GM12891 (cell line): ENCODE measurements around the gene AMER3.

ENCODE experiments used
- POLR2A ChIP-seq: IDR thresholded peaks from 2 replicates; pipeline ENCODE4 v1.6.1; 2011; ENCODE audit warnings: low read depth, low read length, control low read depth
- POLR2AphosphoS5 ChIP-seq: IDR thresholded peaks from 2 replicates; pipeline ENCODE4 v1.6.1; 2011; ENCODE audit warnings: low read depth, low read length, control low read depth
- TAF1 ChIP-seq: IDR thresholded peaks from 2 replicates; pipeline ENCODE4 v1.6.1; 2011; ENCODE audit warnings: low read depth, low read length, control low read depth

GRCh38 chr2:130744287-130745117 lies 10.8 kb upstream of the AMER3 start:
- TF ChIP-seq TAF1 (no peak), POLR2A (no peak), POLR2AphosphoS5 (no peak)
